HCT116 (cell line): ENCODE data around the gene MAP3K4. TPM values are rescaled to one million over a fixed set of nuclear protein-coding genes. Genes with fewer than 3 reads are reported as not detected.

ENCODE experiments used
- ATAC-seq: fragments of 200-7000 bp; cut with Tn5 transposase; 2 replicates; pipeline ENCODE4 v1.9.1; 2020; ENCODE audit warnings: mild to moderate bottlenecking, moderate library complexity
- BruUV-seq: library from RNA; stranded (reverse); fragments of 400-500 nt; replicated peaks from 2 replicates; lab custom pipeline; 2021; lab: Mats Ljungman, UMichigan
- CTCF ChIA-PET: fragments of 300-600 bp; sonication (Branson Sonifier 250); formaldehyde crosslinking; loops from one replicate; lab custom pipeline; 2021; ENCODE audit warnings: antibody characterized with exemption; lab: Charles Lee
- POLR2A ChIA-PET: fragments of 300-600, 350-600 bp; sonication (Branson Sonifier 250); formaldehyde crosslinking; loops from one replicate; lab custom pipeline; 2021; ENCODE audit warnings: antibody characterized with exemption; lab: Charles Lee
- RAD21 ChIA-PET, 2 experiments: fragments of 300-600 bp; sonication (Branson Sonifier 250); formaldehyde crosslinking; loops; one replicate each; lab custom pipeline; 2023; ENCODE audit warnings: low total read pairs in 2 of 2; ENCODE audit not compliant: uncharacterized antibody in 2 of 2, unreplicated experiment in 2 of 2, low non-redundant PET in 1 of 2; lab: Charles Lee
- DNase-seq: peaks from one replicate; pipeline ENCODE4 v3.0.0-alpha.2; 2010; ENCODE audit warnings: low read depth, low spot score
- H2AFZ ChIP-seq: fragments of 200-600 bp; shearing (Covaris generic), sonication (generic); 2 replicates; pipeline ENCODE4 v1.6.1; 2017; ENCODE audit warnings: low read depth, mixed run types, mixed read lengths, antibody characterized with exemption, low read length; ENCODE audit not compliant: poor library complexity, severe bottlenecking
- H3K27ac ChIP-seq: 2 replicates; pipeline ENCODE4 v1.5.1; 2012; ENCODE audit warnings: low read depth, low read length
- H3K27me3 ChIP-seq: fragments of 200-600 bp; sonication (generic); 2 replicates; pipeline ENCODE4 v1.6.1; 2016; ENCODE audit warnings: mixed run types, low read length, mixed read lengths; ENCODE audit not compliant: insufficient read depth
- H3K36me3 ChIP-seq, 2 experiments: fragments of 200-500 bp in 1 of 2; fragments of 200-600 bp in 1 of 2; sonication (Bioruptor generic) in 1 of 2; sonication (generic) in 1 of 2; 2 replicates each; pipeline versions ENCODE4 v1.5.1 to v1.6.1; 2014 to 2016; ENCODE audit warnings: low read length in 2 of 2, inconsistent platforms in 1 of 2, mixed read lengths in 1 of 2, mixed run types in 1 of 2; ENCODE audit not compliant: insufficient read depth in 2 of 2, control insufficient read depth in 1 of 2
- H3K4me1 ChIP-seq, 2 experiments: fragments of 200-600 bp in 1 of 2; sonication (generic) in 1 of 2; 2 replicates each; pipeline versions ENCODE4 v1.5.1 to v1.6.1; 2012 to 2017; ENCODE audit warnings: low read length in 2 of 2, inconsistent platforms in 1 of 2, mild to moderate bottlenecking in 1 of 2, mixed read lengths in 1 of 2, mixed run types in 1 of 2, moderate library complexity in 1 of 2; ENCODE audit not compliant: insufficient read depth in 2 of 2, control insufficient read depth in 1 of 2
- H3K4me2 ChIP-seq: fragments of 200-600 bp; sonication (generic); 2 replicates; pipeline ENCODE4 v1.6.1; 2017; ENCODE audit warnings: mixed run types, low read length, mixed read lengths
- H3K4me3 ChIP-seq, 2 experiments: fragments of 200-600 bp in 1 of 2; sonication (generic) in 1 of 2; replicated peaks in 1 of 2; 2 replicates each; pipeline ENCODE4 v1.5.1; 2011 to 2016; ENCODE audit warnings: low read length in 2 of 2, control low read depth in 1 of 2, low read depth in 1 of 2, mild to moderate bottlenecking in 1 of 2, mixed read lengths in 1 of 2, mixed run types in 1 of 2
- H3K79me2 ChIP-seq: fragments of 200-600 bp; sonication (generic); 2 replicates; pipeline ENCODE4 v1.6.1; 2017; ENCODE audit warnings: mild to moderate bottlenecking, mixed run types, low read length, moderate library complexity, mixed read lengths; ENCODE audit not compliant: insufficient read depth
- H3K9ac ChIP-seq: fragments of 200-600 bp; sonication (generic); 2 replicates; pipeline ENCODE4 v1.6.1; 2016; ENCODE audit warnings: low read length, mixed read lengths
- H3K9me2 ChIP-seq: fragments of 200-600 bp; sonication (generic), shearing (Covaris generic); 2 replicates; pipeline ENCODE4 v1.6.1; 2017; ENCODE audit warnings: mixed run types, mild to moderate bottlenecking, moderate library complexity; ENCODE audit not compliant: insufficient read depth
- H3K9me3 ChIP-seq, 2 experiments: fragments of 200-500 bp in 1 of 2; fragments of 200-600 bp in 1 of 2; sonication (Bioruptor generic) in 1 of 2; sonication (generic) in 1 of 2; 2 replicates each; pipeline ENCODE4 v1.6.1; 2014 to 2017; ENCODE audit warnings: low read length in 2 of 2, mixed read lengths in 2 of 2, inconsistent platforms in 1 of 2, low read depth in 1 of 2, mild to moderate bottlenecking in 1 of 2, mixed run types in 1 of 2, moderate library complexity in 1 of 2; ENCODE audit not compliant: control insufficient read depth in 1 of 2, insufficient read depth in 1 of 2
- H4K20me1 ChIP-seq: fragments of 200-600 bp; sonication (generic), shearing (Covaris generic); 2 replicates; pipeline ENCODE4 v1.6.1; 2017; ENCODE audit warnings: mixed run types, mild to moderate bottlenecking, moderate library complexity; ENCODE audit not compliant: insufficient read depth
- CBX3 ChIP-seq: IDR thresholded peaks from 2 replicates; pipeline ENCODE4 v1.6.1; 2012; ENCODE audit warnings: low read depth
- CEBPB ChIP-seq: IDR thresholded peaks from 2 replicates; pipeline ENCODE4 v1.6.1; 2012; ENCODE audit warnings: low read depth
- CTCF ChIP-seq, 3 experiments: fragments of 200-600 bp in 1 of 3; sonication (generic) in 1 of 3; IDR thresholded peaks in 2 of 3; conservative IDR thresholded peaks in 1 of 3; 2 replicates each; pipeline ENCODE4 v1.5.1; 2012 to 2017; ENCODE audit warnings: low read depth in 2 of 3, low read length in 2 of 3, antibody characterized with exemption in 1 of 3, borderline replicate concordance in 1 of 3, control low read depth in 1 of 3, mild to moderate bottlenecking in 1 of 3, mixed read lengths in 1 of 3, mixed run types in 1 of 3, moderate library complexity in 1 of 3; ENCODE audit not compliant: insufficient read depth in 1 of 3
- EGR1 ChIP-seq: IDR thresholded peaks from 2 replicates; pipeline ENCODE4 v1.6.1; 2012; ENCODE audit warnings: low read depth
- EZH2 ChIP-seq: fragments of 200-600 bp; sonication (generic); IDR thresholded peaks from 2 replicates; pipeline ENCODE4 v1.6.1; 2017; ENCODE audit warnings: antibody characterized with exemption, mixed run types
- POLR2A ChIP-seq: IDR thresholded peaks from 2 replicates; pipeline ENCODE4 v1.7.0; 2011; ENCODE audit warnings: borderline replicate concordance; ENCODE audit not compliant: insufficient read depth, insufficient read length; ENCODE audit errors: extremely low read depth
- SIN3A ChIP-seq: IDR thresholded peaks from 2 replicates; pipeline ENCODE4 v1.6.1; 2012; ENCODE audit warnings: low read depth
- TCF7L2 ChIP-seq: IDR thresholded peaks from 2 replicates; pipeline ENCODE4 v1.7.0; 2011; ENCODE audit warnings: borderline replicate concordance, inconsistent platforms; ENCODE audit not compliant: insufficient read depth, insufficient read length; ENCODE audit errors: extremely low read depth
- intact Hi-C: fragments of 100-400 bp; cut with micrococcal nuclease; formaldehyde crosslinking; loops from 2 replicates; pipeline ENCODE4 v1.10.0; 2022
- total RNA-seq: library from RNA; stranded (reverse); gene quantifications from one replicate; pipeline ENCODE4 v1.2.1, GENCODE V29; 2021; ENCODE audit not compliant: unreplicated experiment
- TF ChIP-seq, protein P1 (sequence below): IDR thresholded peaks from 2 replicates; pipeline ENCODE4 v1.6.1; 2012
- TF ChIP-seq, protein P2 (sequence below): IDR thresholded peaks from 2 replicates; pipeline ENCODE4 v1.6.1; 2012

The MAP3K4 gene
- total RNA-seq, 1 experiment from 2014 or later, result 46.5 TPM

DNA sequence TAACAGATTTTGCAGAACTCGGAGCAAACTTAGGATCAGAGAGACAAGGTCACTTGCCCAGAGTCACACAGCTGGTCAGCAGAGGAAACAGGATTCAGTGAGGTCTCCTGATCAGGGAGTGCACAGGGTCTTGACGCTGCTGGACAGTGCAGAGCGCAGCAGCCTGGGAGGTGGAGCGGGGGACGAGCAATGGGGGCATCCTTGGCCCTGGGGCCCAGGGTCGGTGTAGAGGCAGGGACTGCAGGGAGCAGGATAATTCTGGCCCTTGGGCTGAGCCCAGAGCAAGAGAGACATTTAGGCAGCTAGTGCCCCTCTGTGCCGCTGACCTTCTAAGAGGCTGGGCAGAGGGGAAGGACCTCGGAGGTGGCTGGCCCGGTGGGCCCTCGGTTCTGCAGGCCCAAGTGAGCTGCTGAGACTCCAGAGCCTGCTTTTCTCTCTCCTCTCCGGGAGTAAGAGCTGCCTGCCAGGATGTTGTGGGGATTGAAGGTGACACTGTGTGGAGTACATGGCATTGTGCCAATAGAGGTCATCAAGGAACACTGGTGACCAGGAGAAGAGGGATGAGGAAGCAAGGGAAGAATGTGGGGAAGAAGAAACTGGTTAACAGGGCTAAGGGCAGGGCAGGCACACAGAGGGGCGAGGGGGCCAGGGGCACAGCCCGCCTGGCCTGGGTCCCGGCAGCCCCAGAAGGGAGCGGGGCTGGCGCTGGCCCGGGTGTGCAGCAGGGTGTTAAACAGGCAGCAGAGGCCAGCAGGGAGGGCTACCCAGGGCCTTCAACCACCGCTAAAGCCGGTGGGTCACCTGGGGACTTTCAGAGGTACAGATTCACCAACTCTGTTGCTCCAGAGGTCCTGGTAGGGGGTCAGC, 160.3 kb downstream of the MAP3K4 start:
- no peak overlapping the region for H3K9ac ChIP-seq
- no TSS peak for BruUV-seq
- H3K79me2 ChIP-seq, result no peaks in the 10 kb centered on the region
- no peak overlapping the region for H2AFZ ChIP-seq
- CTCF ChIA-PET, result interaction anchor here (5.0 kb wide), 1 partner anchor 219 kb away, joined by 23 read pairs; no protein-coding TSS in a partner anchor
- H3K4me1 ChIP-seq, result no peaks in the 10 kb centered on the region
- intact Hi-C loops, result no loop called here
- DNase-seq, result no peak
- no peak for ATAC-seq
- no peaks in the 10 kb centered on the region for H3K27me3 ChIP-seq
- H3K9me3 ChIP-seq, result no peaks in the 10 kb centered on the region
- RAD21 ChIA-PET, result interaction anchor here in 1 of 2 experiments (1.4 kb wide), 1 partner anchor 219 kb away, joined by 3 read pairs; no protein-coding TSS in a partner anchor
- POLR2A ChIA-PET, result no interaction called here
- no peaks in the 10 kb centered on the region for H3K36me3 ChIP-seq
- no peaks in the 10 kb centered on the region; the same call in 1 of the 2 replicates for H4K20me1 ChIP-seq
- H3K9me2 ChIP-seq, result no peaks in the 10 kb centered on the region
- no peak overlapping the region for H3K4me3 ChIP-seq
- H3K27ac ChIP-seq, result no peak overlapping the region
- H3K4me2 ChIP-seq, result no peak overlapping the region
- TF ChIP-seq TCF7L2 (no peak), CTCF (IDR thresholded peaks at IDR 0.05 in 2 of 3, conservative IDR thresholded peaks at IDR 0.05 in 1 of 3; ENCODE audit: borderline replicate concordance in 1 of 3, insufficient read depth in 1 of 3, low read depth in 2 of 3, low read length in 2 of 3) (no peak), CEBPB (no peak), SIN3A (no peak), EZH2 (no peak), POLR2A (no peak), EGR1 (no peak), CBX3 (no peak)
- TF ChIP-seq, protein P1, sequence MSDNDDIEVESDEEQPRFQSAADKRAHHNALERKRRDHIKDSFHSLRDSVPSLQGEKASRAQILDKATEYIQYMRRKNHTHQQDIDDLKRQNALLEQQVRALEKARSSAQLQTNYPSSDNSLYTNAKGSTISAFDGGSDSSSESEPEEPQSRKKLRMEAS, result no peak
- TF ChIP-seq, protein P2, sequence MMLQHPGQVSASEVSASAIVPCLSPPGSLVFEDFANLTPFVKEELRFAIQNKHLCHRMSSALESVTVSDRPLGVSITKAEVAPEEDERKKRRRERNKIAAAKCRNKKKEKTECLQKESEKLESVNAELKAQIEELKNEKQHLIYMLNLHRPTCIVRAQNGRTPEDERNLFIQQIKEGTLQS, result no peak
